Dendritic cell treated with granulocyte-macrophage colony-stimulating factor and Interleukin-4, amounts not matched to agents 40 ng/mL and 50 ng/mL, for 4 days (primary cell): ENCODE results near the gene CERK.

ENCODE experiments used
- H3K27ac Mint-ChIP-seq: one replicate; pipeline ENCODE4 v1.8.0; 2022; ENCODE audit warnings: mild to moderate bottlenecking, mixed read lengths
- H3K27me3 Mint-ChIP-seq: one replicate; pipeline ENCODE4 v1.8.0; 2022; ENCODE audit warnings: mild to moderate bottlenecking, mixed read lengths
- H3K36me3 Mint-ChIP-seq: one replicate; pipeline ENCODE4 v1.8.0; 2022; ENCODE audit warnings: low read depth, mixed read lengths
- H3K4me1 Mint-ChIP-seq: one replicate; pipeline ENCODE4 v1.8.0; 2022; ENCODE audit warnings: low read depth, mixed read lengths
- H3K4me3 Mint-ChIP-seq: one replicate; pipeline ENCODE4 v1.8.0; 2022; ENCODE audit warnings: mild to moderate bottlenecking, moderate library complexity, mixed read lengths
- H3K9me3 Mint-ChIP-seq: one replicate; pipeline ENCODE4 v1.8.0; 2022; ENCODE audit warnings: mixed read lengths
- intact Hi-C: fragments of 100-400 bp; cut with micrococcal nuclease; formaldehyde crosslinking; loops from one replicate; pipeline ENCODE4 v1.15.0; 2022

The CERK gene

DNA sequence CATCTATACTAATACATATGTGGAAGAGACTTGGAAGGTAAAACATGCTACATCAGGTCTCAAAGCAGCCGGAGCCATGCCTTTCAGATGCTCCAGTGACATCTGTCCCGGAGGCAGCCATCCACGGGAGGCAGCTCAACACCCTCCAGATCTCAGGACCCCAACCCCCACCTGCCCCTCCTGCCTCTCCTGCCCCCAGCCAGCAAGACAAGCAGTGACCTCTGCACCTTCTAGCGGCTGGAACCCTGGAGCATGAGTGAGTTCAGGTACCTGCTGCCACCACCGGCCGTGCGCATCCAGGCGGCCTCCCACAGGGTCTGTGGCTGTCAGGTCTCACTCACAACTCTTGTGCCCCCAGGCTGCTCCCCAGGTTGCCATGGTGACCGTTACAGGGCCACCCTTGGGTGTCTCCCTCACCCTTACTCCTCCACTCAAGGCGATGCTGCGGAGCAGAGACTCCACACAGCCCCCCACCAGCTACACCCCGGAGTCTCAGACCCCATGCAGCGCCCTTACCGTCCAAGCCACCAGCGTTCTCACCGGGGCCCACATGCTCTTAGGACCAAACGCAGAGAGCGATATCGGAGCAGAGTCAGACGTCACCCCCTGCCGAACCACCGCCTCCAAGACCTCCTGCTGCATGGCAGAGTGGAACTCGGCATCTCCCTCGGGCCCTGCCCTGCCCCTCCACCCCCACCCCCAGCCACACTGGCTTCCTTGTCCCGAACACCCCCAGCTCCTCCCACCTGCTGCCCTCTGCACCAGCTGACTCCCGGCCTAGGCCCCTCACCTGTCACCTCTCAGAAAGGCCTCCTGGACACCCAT lies 34.7 kb downstream of the CERK start:
- H3K36me3 Mint-ChIP-seq: peaks cover 100% of the 10 kb centered on the region
- no peak overlapping the region for H3K27ac Mint-ChIP-seq
- no peak overlapping the region for H3K4me3 Mint-ChIP-seq
- H3K27me3 Mint-ChIP-seq: no peaks in the 10 kb centered on the region
- H3K9me3 Mint-ChIP-seq: no peaks in the 10 kb centered on the region
- intact Hi-C loops: no loop called here
- H3K4me1 Mint-ChIP-seq: no peaks in the 10 kb centered on the region

DNA sequence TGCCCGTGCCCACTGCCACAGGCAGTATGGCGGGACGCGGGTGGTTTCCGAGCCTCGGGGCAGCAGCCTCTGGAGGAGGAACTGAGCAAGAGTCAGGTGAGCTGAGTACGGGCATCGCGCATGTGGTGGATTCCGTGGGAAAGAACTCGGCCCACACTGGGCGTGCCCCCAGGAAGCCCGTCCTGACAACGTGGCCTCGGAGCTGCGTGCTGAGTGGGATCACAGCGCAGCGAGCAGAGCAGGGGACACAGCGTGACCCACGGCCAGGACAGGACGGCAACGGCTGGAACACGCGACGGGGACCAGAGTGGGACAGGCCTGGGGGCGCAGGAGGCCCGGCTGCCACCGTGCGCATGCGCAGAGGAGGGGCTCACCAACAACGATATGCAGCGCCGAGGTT lies 36.8 kb downstream of the CERK start:
- intact Hi-C loops: no loop called here
- H3K4me1 Mint-ChIP-seq: no peaks in the 10 kb centered on the region
- H3K27me3 Mint-ChIP-seq: no peaks in the 10 kb centered on the region
- no peaks in the 10 kb centered on the region for H3K9me3 Mint-ChIP-seq
- H3K36me3 Mint-ChIP-seq: peaks cover 100% of the 10 kb centered on the region
- no peak overlapping the region for H3K4me3 Mint-ChIP-seq
- no peak overlapping the region for H3K27ac Mint-ChIP-seq

DNA sequence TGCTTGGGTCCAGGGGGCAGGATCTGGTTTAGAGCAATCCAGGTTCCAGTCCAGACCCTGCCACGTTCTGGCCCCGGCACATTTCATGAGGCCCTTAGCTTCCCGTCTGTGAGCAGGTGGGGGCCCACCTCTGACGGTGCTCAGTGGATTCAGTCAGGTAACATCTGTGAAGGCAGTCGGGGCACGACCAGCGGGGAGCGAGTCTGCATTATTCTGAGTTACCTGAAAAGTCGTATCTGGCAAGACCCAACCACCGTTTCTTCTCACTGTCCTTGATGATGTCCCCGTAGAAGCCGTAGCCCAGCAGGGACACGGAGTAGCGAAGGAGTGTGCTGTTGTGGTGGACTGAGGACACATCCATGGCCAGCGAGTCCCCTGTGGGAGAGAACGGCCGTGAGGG lies 39.0 kb downstream of the CERK start:
- Mint-ChIP-seq H3K36me3 (peaks cover 100% of the 10 kb centered on the region), H3K27me3 (no peaks in the 10 kb centered on the region), H3K4me1 (no peaks in the 10 kb centered on the region), H3K4me3 (no peak overlapping the region), H3K9me3 (no peaks in the 10 kb centered on the region), H3K27ac (no peak overlapping the region)
- intact Hi-C loops: no loop called here

DNA sequence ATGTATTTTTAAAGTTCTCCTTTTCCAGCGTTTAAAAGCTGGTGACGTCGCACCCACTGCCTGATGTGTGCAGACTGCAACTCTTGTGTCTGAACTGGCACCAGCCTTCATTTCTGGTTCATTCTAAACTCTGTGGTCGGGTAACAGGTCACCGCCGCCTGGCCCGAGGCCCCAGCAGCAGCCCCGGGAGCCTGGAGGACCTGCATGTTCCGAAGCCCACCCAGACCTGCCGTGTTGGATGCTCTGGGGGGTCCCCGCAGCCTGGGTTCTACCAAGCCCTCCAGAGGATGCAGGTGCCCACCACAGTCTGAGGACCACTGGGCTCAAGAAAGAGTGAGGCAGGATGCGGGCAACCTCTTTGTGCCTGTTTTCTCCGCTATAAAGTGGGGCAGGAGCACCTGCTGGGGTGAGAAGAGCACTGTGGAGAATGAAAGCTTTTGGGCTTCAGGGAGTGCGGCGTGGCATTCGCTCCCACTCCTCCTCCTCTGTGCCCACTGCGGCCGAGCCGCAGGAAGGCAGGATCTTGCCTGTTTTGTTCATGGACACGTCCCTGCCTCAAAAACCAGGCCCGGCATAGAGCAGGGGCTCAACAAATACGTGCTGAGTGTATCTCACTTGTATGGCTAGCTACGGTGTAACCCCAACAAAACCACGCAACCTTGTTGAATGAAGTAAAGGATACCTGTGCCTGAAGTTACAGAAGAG lies 40.1 kb downstream of the CERK start:
- H3K9me3 Mint-ChIP-seq: no peaks in the 10 kb centered on the region
- no peak overlapping the region for H3K27ac Mint-ChIP-seq
- H3K27me3 Mint-ChIP-seq: no peaks in the 10 kb centered on the region
- no peak overlapping the region for H3K4me3 Mint-ChIP-seq
- intact Hi-C loops: no loop called here
- peaks cover 100% of the 10 kb centered on the region for H3K36me3 Mint-ChIP-seq
- H3K4me1 Mint-ChIP-seq: no peaks in the 10 kb centered on the region

DNA sequence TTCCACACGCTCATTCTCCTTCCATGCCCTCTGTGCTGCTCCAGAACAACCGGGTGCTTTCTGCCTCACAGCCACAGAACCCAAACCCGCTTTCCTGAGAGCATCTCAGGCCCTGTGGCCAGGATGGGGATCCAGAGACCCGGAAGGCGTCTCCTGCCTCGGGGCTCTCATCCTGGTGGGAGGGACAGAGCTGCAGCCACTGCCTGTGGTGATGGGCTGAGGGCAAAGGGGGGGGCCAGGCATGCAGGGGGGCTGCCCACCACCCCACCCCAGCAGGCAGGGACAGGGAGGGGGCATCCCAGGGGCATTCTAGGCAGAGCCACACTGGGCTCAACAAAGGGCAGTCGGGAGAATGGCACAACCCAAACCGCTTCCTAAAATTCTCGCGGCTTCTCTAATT lies 41.4 kb downstream of the CERK start:
- Mint-ChIP-seq H3K27me3 (no peaks in the 10 kb centered on the region), H3K9me3 (no peaks in the 10 kb centered on the region), H3K4me3 (no peak overlapping the region), H3K36me3 (peaks cover 100% of the 10 kb centered on the region), H3K27ac (no peak overlapping the region), H3K4me1 (no peaks in the 10 kb centered on the region)
- intact Hi-C loops: no loop called here

DNA sequence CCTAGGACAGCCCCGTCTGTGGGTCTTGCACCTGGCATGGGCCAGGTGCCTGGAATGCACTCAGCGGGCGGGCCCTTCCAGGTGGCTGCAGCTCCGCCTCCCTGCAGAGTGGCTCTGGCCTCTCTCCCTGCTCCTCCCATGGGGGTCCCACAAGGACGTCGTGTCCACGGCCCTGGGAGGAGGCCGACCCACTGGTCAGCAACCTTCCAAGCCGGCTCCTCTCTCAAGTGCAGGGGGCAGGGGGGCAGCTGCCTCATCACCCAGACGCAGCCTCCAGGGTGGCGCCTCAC lies 41.9 kb downstream of the CERK start:
- Mint-ChIP-seq H3K4me1 (no peaks in the 10 kb centered on the region), H3K4me3 (no peak overlapping the region), H3K36me3 (peaks cover 100% of the 10 kb centered on the region), H3K27me3 (no peaks in the 10 kb centered on the region), H3K9me3 (no peaks in the 10 kb centered on the region), H3K27ac (no peak overlapping the region)
- intact Hi-C loops: no loop called here

DNA sequence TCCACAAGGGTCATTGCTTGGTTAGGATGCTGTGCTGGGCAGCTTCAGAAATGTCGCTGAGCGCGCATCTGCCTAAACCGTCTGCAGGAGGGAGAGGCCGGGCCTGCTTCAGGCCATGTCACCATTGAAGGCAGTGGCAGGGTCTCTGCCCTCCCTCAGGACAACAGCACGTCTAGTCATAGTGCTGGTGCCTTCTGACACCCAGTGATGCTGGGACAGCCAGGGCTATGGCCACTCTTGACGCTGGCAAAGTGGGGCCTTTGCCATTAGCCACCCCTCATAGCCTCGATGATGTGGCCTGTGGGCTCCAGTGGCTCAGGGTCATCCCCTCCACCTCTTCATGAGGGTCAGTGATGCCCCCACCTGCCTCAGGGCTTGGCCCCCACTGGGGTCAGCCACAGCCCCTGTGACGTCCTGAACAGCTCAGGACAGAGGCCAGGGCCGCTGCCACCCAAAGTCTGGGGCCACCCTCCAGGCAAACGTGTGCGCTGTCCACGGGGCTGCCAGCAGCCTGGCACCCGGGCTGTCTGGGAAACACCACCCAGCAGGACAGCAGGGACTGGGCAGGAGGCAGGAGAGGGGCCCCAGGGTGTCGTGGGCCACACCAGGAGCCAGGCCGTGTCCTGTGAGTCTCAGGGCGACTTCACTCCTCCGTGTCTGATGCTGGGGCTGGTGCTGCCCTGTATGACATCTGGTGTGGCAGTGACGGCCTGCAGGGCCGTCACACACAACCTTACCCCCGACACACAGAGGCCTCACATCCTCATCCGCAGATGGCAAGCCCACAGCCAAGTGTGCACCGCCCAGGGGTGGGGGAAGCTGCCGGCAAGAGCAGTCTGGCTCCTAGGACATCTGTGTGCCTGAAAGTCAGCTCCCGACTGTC lies 42.5 kb downstream of the CERK start:
- Mint-ChIP-seq H3K9me3 (no peaks in the 10 kb centered on the region), H3K4me3 (no peak overlapping the region), H3K27me3 (no peaks in the 10 kb centered on the region), H3K4me1 (no peaks in the 10 kb centered on the region), H3K27ac (no peak overlapping the region), H3K36me3 (peaks cover 100% of the 10 kb centered on the region)
- intact Hi-C loops: no loop called here

DNA sequence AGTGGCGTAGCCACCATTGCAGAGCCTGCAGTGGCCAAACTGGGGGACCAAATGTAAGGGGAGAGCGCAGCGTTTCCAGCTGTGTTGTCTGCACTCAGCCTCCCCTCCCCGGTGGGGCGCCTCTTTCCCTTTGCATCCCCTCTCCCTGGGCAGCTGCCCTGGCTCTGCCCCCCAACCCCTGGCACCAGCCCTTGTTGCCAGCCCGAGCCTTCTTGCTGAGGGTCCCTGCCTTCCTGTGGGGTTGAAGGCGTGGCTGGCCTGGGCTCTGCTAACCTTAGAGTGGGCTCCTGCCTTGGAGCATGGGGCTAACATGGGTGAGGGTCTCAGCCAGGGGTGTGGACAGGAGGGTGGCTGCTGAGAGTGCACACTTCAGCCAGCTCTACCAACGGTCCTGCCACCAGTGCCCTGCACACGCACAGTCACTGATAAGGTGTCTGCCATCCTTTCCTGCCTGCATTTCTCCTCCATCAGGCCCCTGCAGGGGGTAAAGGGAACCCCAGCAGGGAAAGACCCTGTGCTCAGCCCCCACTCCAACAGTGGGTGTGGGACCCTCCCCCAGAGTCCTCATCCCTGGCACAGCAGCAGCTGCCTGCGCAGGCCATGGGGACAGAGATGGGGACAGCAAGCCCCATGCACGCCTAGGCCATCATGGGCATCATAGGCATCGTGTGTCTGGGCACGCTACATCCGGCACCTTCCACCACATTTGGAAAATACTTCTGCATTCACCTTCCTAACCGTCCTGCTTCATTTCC lies 43.5 kb downstream of the CERK start:
- Mint-ChIP-seq H3K4me3 (no peak overlapping the region), H3K27me3 (no peaks in the 10 kb centered on the region), H3K36me3 (peaks cover 100% of the 10 kb centered on the region), H3K27ac (no peak overlapping the region), H3K9me3 (no peaks in the 10 kb centered on the region), H3K4me1 (no peaks in the 10 kb centered on the region)
- intact Hi-C loops: no loop called here

DNA sequence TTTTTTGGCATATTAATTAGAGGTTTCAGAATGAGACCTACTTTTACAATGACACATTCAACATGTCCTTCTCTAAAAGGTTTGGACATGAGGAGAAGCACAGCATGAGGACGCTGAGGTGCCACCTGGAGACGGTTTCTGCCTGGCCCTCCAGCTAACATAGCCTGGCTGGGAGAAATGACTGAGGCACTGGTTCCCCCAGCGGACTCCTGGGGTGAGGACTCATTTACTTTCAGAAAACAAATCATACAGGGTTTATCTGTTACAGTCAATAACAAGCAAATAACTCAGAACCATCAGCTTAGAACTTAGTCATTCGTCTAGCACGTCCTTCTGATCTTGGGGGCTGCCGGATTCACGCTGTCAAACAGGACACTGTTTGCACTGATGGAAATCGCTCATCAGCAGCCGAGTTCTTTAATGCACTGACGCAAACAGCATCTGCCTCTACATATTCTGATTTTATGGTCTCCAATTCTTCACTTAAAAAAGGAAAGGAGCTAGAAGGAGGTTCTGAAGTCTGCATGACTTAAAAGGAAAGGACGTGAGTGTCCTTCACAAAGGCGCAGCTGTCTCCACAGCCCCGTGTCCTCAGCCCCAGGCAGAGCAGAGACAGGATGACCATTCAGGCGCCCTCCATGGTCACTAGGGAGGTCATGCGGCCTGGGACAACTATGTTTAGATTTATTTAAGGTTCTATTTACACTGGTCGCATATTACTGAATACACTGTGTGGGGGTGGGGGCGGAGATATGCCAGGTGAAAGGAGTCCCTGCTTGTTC lies 44.2 kb downstream of the CERK start:
- Mint-ChIP-seq H3K9me3 (no peaks in the 10 kb centered on the region), H3K4me3 (no peak overlapping the region), H3K27me3 (no peaks in the 10 kb centered on the region), H3K27ac (no peak overlapping the region), H3K4me1 (peaks cover 5% of the 10 kb centered on the region), H3K36me3 (peaks cover 100% of the 10 kb centered on the region)
- intact Hi-C loops: no loop called here

DNA sequence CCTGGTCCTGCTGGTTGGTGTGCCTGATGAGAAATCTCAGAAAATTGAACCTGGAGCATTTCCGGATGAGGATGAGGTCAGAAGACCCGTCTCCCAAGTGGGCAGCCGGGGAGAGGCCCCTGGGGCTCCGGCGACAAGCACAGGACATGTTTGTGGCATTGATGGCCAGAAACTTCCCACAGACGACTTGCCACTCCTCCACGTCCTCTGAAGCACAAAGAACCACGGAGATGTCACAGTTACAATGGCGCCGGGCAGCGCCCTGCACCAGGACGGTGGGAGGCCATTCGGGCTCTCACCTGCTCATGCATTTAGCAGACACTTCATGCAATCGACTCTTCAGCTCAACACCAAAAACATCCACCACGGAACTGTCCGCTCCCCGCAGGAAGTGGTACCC lies 46.5 kb downstream of the CERK start:
- Mint-ChIP-seq H3K4me1 (peaks cover 21% of the 10 kb centered on the region), H3K27ac (no peak overlapping the region), H3K36me3 (peaks cover 100% of the 10 kb centered on the region), H3K4me3 (no peak overlapping the region), H3K9me3 (no peaks in the 10 kb centered on the region), H3K27me3 (no peaks in the 10 kb centered on the region)
- intact Hi-C loops: no loop called here

DNA sequence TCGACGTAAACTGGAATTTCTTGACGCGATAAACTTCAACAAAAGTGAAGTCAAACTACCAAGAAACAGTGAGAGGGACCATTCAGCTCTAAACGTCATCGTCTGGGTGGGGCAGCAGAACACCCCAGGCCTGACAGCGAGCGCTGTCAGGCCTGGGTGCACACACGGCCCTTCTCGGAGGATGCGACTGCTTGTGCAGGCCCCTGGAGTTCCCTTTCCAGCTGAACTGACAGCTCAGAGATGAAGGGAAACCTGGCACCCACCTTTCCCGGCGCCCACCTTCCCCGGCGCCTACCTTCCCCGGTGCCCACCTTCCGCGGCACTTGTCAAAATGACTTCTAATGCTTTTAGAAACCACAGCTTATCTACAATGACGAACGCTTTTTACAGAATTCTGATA lies 47.9 kb downstream of the CERK start:
- Mint-ChIP-seq H3K9me3 (no peaks in the 10 kb centered on the region), H3K27ac (no peak overlapping the region), H3K4me1 (peaks cover 35% of the 10 kb centered on the region), H3K36me3 (peaks cover 100% of the 10 kb centered on the region), H3K4me3 (no peak overlapping the region), H3K27me3 (no peaks in the 10 kb centered on the region)
- intact Hi-C loops: no loop called here

DNA sequence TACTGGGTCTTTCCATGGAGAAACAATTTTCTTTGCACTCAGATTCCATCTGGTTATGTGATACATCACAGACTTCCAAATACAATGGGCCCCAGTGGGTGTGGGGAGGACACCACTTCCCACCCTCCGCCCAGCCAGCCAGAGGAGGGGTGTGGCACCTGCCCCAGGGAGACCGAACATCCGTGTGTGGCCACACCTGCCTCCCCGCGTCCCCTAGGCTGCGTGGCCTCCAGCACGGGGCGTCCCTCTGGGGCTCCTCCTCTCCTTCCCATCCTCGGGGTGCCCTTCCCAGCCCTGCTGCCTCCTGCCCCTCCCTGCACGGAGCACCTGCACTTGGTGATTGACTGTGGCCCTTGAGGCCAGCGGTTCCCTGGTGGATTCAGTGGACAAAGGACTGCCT lies 49.1 kb downstream of the CERK start:
- H3K4me1 Mint-ChIP-seq: peaks cover 45% of the 10 kb centered on the region
- H3K4me3 Mint-ChIP-seq: no peak overlapping the region
- H3K36me3 Mint-ChIP-seq: peaks cover 99% of the 10 kb centered on the region
- H3K27ac Mint-ChIP-seq: no peak overlapping the region
- H3K9me3 Mint-ChIP-seq: no peaks in the 10 kb centered on the region
- no peaks in the 10 kb centered on the region for H3K27me3 Mint-ChIP-seq
- intact Hi-C loops: no loop called here

DNA sequence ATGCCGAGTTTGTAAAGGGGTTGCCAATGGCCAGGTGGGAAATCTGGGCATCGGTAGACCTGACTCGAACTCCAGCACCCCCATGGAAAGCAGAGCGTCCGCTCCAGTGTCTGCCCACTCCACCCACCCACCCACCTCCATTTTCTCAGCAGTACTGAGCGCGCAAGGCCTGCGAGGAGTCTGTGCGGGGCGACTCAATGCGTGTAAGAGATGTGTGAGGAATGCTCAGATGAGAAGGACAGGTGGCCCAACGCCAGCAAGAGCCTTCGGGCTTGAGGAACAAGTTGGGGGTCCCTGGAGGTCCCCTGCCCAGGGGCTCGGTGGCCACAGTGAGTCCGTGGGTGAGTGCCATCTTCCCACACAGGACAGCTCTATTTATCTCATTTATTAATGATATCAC lies 50.6 kb downstream of the CERK start:
- Mint-ChIP-seq H3K4me1 (peaks cover 49% of the 10 kb centered on the region), H3K9me3 (no peaks in the 10 kb centered on the region), H3K36me3 (peaks cover 88% of the 10 kb centered on the region), H3K27ac (no peak overlapping the region), H3K4me3 (no peak overlapping the region), H3K27me3 (no peaks in the 10 kb centered on the region)
- intact Hi-C loops: no loop called here
